Measurements from ENCODE around the gene SNRPE. TPM values are rescaled to one million over a fixed set of nuclear protein-coding genes. Genes with fewer than 3 reads are reported as not detected.

Gene SNRPE
- total RNA-seq, 1 experiment from 2014 or later: 358 TPM

DNA sequence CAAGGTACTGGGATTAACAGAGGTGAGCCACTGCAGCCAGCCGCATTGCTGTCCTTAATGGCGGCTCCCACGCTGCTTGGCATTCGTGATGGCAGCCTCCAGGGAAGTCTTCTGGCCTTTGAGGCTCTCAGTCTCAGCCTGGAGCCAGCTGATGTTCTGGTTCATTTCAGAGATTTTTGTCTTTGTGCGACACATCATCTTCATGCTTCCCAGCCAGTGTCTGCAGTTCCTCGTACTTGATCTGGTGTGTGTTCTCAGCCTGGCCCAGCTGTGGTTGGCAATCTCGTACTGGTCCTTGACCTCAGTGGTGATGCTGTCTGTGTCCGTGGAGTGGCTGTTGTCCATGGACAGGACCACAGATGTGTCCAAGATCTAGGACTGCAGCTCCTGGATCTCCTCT, 11.7 kb downstream of the SNRPE start:
- Histone ChIP-seq H3K27me3 (replicated peaks; ENCODE audit: insufficient read depth, low read depth, low read length, poor library complexity) (no peaks in the 10 kb centered on the region), H3K4me3 (ENCODE audit: low read depth, low read length, poor library complexity, severe bottlenecking) (no peak overlapping the region), H3K36me3 (ENCODE audit: insufficient read depth, low read length, poor library complexity, severe bottlenecking) (peaks cover 41% of the 10 kb centered on the region), H3K27ac (ENCODE audit: low read depth, low read length, poor library complexity, severe bottlenecking) (no peak overlapping the region), H3K4me1 (ENCODE audit: insufficient read depth, low read length, poor library complexity, severe bottlenecking) (peaks cover 6% of the 10 kb centered on the region), H3K9me3 (ENCODE audit: low read depth, low read length, poor library complexity, severe bottlenecking) (no peaks in the 10 kb centered on the region)
- BruUV-seq (replicated peaks): no TSS peak
- intact Hi-C loops (cut with micrococcal nuclease; ENCODE audit: unreplicated experiment): loop anchor here (5.0 kb wide), 1 partner anchor 199 kb away; the partner anchor contains the start of gene SOX13
- no peak for DNase-seq (ENCODE audit: low spot score)
- no peak for TF ChIP-seq EZH2 (IDR thresholded peaks at IDR 0.05; ENCODE audit: borderline replicate concordance, low read depth, low read length, poor library complexity, severe bottlenecking)
- no peak for TF ChIP-seq CTCF (conservative IDR thresholded peaks at IDR 0.05; ENCODE audit: low read depth, low read length)
- CTCF ChIA-PET: interaction anchor here (4.8 kb wide), 1 partner anchor 255 kb away, joined by 74 read pairs; no protein-coding TSS in a partner anchor
- POLR2A ChIA-PET (ENCODE audit: low non-redundant PET): no interaction called here

GRCh38 chr1:203878422-203878821, 17.0 kb downstream of the SNRPE start:
- Histone ChIP-seq H3K9me3 (ENCODE audit: low read depth, low read length, poor library complexity, severe bottlenecking) (no peaks in the 10 kb centered on the region), H3K36me3 (ENCODE audit: insufficient read depth, low read length, poor library complexity, severe bottlenecking) (no peaks in the 10 kb centered on the region), H3K4me1 (ENCODE audit: insufficient read depth, low read length, poor library complexity, severe bottlenecking) (no peaks in the 10 kb centered on the region), H3K27ac (ENCODE audit: low read depth, low read length, poor library complexity, severe bottlenecking) (no peak overlapping the region), H3K4me3 (ENCODE audit: low read depth, low read length, poor library complexity, severe bottlenecking) (no peak overlapping the region), H3K27me3 (replicated peaks; ENCODE audit: insufficient read depth, low read depth, low read length, poor library complexity) (no peaks in the 10 kb centered on the region)
- TF ChIP-seq CTCF (conservative IDR thresholded peaks at IDR 0.05; ENCODE audit: low read depth, low read length) (no peak), EZH2 (IDR thresholded peaks at IDR 0.05; ENCODE audit: borderline replicate concordance, low read depth, low read length, poor library complexity, severe bottlenecking) (no peak)
- ChIA-PET CTCF (no interaction called here), POLR2A (ENCODE audit: low non-redundant PET) (no interaction called here)
- DNase-seq (ENCODE audit: low spot score): no peak
- intact Hi-C loops (cut with micrococcal nuclease; ENCODE audit: unreplicated experiment): no loop called here
- BruUV-seq (replicated peaks): no TSS peak

DNA sequence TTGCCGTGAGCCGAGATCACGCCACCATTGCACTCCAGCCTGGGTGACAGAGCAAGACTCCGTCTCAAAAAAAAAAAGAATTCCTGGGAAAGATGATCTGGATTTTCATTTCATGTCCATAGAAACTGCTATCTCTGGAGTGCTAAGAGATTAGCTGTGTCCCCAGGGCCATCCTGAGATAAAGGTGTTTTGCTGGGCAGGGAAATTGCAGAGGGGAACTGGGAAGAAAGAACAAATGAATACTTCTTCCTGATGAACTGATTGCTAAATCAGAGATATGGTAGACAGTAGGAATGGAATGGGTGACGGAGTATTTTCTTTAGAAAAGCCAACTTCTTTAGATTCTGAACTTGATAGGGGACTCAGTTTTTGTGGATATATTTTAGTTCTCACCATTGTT, 19.2 kb downstream of the SNRPE start:
- ChIA-PET CTCF (no interaction called here), POLR2A (ENCODE audit: low non-redundant PET) (no interaction called here)
- DNase-seq (ENCODE audit: low spot score): no peak
- no peak overlapping the region for H3K4me3 ChIP-seq (ENCODE audit: low read depth, low read length, poor library complexity, severe bottlenecking)
- H3K4me1 ChIP-seq (ENCODE audit: insufficient read depth, low read length, poor library complexity, severe bottlenecking): no peaks in the 10 kb centered on the region
- H3K27me3 ChIP-seq (replicated peaks; ENCODE audit: insufficient read depth, low read depth, low read length, poor library complexity): no peaks in the 10 kb centered on the region
- TF ChIP-seq CTCF (conservative IDR thresholded peaks at IDR 0.05; ENCODE audit: low read depth, low read length) (no peak), EZH2 (IDR thresholded peaks at IDR 0.05; ENCODE audit: borderline replicate concordance, low read depth, low read length, poor library complexity, severe bottlenecking) (no peak)
- no peak overlapping the region for H3K27ac ChIP-seq (ENCODE audit: low read depth, low read length, poor library complexity, severe bottlenecking)
- intact Hi-C loops (cut with micrococcal nuclease; ENCODE audit: unreplicated experiment): no loop called here
- no peaks in the 10 kb centered on the region for H3K36me3 ChIP-seq (ENCODE audit: insufficient read depth, low read length, poor library complexity, severe bottlenecking)
- BruUV-seq (replicated peaks): no TSS peak
- H3K9me3 ChIP-seq (ENCODE audit: low read depth, low read length, poor library complexity, severe bottlenecking): no peaks in the 10 kb centered on the region
